Cortex of kidney (tissue), 1 donor: ENCODE data around the gene TRIM9.

Source experiments
- DNase-seq: peaks from one replicate; lab custom pipeline; 2025; lab: John Stamatoyannopoulos, UW

Gene TRIM9

DNA sequence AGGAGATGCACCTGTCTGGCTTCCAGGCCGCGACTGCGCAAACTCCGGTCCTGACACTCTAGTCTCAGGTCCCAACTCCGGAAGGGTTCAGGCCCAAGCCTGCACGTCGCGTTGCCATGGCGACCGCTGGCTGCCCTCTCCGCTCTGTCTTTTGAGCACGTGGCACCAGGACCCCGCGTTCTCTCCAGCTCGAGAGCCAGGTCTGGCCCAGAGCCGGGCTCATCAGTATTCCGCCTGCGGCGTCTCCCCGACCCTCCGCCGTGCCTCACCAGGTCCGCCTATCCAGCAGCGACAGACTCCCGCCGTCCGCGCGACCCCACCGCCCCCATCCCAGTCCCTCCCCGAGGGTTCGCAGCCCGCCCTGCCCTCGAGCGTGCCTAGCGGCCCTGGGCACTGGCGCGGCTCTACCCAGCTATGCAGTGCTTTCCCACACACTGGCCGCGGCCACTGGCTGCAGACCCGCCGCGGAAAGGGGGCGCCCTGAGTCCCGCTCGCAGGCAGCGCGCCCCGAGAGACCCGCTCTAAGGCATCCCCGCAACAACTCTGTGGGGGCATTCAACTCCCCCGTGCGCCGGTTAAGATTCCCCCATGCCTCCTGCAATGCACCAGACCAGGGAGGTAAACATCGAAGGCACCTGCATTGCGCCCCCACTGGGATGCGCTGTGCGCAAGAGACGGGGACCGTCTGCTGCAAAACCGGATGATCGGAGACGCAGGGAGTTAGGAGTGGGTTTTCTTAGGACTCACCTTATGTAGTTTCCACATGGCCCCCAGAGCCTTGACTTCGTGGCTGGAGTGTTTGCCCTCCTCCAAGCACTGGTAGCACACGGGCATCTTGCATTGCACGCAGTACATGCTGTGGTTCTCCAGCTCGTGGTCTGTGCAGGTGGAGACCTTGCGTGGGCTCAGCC lies 1.3 kb downstream of the TRIM9 start:
- DNase-seq, result no peak

DNA sequence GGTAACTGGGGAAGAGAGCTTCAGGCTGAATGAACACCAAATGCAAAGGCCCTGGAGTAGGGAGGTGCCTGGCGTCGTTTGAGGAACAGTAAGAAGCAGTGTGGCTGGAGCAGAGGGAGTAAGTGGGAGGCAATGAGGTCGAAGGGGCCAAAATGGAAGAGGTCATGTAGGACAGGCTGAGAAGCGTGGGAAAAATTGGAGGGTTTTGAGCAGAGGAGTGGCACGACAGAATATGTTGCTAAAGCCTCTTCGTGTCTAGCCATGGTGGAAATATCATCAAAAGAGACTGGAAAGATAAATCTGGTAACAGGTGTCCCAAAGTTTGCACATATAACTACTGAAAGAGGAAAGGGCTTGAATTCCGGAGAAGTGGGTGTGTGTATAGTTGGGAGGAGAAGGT lies 1.9 kb downstream of the TRIM9 start:
- no peak for DNase-seq

DNA sequence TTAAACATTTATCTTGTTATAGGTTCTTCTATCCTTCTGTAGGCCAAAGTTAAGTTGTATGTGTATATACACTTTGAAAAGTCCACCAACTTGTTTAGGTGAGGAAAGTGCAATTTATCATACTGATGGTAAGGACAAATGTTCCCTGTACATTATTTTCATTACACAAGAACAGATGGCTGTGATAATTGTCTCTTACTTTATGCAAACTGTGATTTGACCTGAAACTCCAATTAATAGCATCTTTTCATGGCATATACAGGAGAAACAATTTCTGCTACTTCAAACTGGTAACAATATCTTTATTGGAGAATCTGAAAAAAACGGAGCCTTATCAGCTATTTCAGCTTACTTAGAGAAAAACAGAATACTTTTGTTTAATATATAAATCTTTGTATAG lies 5.6 kb downstream of the TRIM9 start:
- no peak for DNase-seq

DNA sequence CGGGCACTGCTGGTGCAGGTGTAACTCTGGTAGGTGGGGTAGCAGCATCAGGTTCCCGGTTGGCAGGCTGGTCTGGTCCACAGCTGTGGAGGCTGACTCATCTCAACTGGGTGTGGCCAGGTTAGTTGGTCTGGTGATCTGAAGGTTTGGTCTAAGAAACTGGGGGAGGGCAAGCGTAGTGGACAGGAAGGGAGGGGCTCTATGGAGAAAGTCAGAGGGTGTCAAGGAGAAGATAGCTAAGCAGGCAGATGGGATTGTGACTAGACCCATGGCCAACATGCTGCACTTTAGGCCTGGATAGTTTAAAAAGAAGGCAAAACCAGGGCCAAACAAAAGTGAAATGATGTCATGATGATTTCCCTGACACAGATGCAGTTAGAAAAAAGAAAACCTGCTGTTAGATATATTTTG lies 7.9 kb downstream of the TRIM9 start:
- DNase-seq, result no peak

DNA sequence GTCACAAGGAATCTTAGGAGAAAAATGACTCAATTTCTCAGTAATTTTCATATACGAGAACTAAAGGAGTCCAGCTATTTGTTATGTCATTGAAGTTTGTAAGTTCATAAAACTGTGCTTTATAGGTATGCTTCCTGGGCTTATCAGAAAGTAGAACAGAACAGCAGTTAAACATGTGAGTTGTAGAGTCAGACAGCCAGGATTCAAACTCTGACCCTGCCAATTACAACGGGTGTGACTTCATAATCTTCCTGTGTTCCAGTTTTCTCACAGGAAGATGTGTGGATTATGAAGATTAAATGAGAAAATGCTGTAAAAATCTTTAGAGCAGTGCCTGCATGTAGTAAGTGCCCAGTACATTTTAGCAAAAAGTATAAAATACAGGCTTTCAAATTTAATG lies 8.9 kb downstream of the TRIM9 start:
- DNase-seq, result no peak

DNA sequence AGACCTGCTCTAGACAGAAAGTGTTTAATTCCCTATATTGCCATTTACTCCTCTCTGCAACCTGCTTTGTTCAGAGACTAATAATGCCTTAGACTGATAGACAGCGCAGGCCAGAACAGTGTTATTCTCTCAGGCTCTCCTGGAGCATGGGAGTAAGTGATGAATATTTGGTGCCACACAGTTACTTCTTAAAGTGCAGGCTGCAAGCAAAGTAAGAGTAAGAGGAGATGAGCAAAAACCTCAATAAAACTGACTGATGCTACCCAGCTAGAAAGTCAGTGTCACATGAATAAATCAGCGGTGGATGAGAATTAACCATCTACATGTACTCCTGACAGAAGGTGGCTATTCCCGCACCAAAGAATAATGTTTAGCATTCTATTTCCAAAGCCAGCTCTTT lies 9.9 kb downstream of the TRIM9 start:
- DNase-seq, result no peak

DNA sequence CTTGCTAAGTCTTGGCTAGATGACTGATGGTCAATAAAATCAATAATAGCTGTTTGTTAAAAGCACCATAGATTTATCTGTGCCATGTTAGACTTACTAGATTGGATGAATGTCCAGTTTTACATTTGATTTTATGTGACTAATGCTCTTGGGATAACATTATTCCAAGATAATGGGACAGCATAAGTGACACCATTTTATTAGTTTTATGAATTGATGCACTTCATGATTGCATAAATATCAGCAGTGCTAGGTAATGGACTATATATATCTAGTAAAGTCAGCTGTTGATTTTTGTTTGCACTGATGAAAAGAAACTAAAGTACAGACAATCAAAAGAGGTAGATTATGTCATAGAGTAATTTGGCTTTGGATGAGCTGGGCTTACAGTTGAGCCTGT lies 10.4 kb downstream of the TRIM9 start:
- DNase-seq, result no peak

DNA sequence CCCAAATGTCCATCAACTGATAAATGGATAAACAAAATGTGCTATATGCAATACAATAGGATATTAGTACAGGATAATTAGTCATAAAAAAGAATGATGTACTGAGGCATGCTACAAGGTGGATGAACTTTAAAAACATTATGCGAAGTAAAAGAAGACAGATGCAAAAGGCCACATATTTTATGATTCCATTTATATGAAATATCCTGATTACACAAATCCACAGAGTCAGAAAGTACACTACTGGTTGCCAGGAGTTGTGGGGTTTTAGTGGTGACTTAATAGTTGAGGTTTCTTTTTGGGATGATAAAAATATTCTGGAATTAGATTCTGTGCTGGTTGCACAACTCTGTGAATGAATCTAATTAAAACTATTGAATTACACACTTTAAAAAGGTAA lies 12.6 kb downstream of the TRIM9 start:
- DNase-seq, result no peak

DNA sequence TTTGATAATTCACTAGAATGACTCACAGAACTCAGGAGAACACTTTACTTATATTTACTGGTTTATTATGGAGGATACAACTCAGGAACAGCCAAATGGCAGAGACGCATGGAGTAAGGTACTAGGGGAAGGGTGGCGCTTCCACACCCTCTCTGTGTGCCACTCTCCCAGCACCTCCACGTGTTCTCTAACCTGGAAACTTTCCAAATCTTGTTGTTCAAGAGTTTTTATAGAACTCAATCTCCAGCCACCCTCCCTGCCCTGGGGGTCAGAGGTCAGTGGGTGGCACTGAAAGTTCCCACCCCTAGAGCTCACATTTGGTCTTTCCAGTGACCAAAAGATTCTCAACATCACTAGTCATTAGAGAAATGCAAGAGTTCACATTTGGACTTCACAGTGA lies 13.2 kb downstream of the TRIM9 start:
- no peak for DNase-seq

DNA sequence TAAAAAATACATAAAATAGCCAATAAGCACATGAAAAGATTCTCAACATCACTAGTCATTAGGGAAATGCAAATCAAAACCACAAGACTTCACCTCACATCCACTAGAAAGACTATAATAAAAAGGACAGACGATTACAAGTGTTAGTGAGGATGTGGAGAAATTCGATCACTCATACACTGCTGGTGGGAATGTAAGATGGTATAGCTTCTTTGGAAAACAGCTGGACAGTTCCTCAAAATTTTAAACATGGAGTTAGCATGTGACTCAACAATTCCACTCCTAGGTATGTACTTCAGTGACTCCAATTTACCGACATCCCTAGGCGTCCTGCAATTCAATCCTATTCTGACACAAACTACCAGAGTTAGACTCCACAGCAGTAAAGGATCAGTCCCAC lies 13.7 kb downstream of the TRIM9 start:
- no peak for DNase-seq

DNA sequence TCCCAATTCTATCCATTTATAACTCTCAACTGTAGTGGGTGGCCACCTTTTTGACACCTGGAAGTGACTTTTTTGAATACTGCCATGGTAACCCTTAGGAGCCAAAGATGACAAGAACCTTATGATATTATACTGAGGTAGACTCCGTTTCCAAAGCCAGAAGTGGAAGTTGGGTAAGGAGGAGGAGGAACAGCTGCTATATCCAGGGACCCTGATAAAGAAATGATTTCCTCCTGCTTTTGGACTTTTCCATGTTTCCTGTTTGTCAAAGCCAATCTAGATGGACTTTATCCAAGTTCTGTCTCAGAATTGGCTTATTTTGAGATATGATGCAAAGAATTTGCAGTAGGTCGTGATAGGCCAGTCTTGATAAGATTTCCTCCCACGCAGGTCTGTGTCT lies 14.3 kb downstream of the TRIM9 start:
- no peak for DNase-seq

DNA sequence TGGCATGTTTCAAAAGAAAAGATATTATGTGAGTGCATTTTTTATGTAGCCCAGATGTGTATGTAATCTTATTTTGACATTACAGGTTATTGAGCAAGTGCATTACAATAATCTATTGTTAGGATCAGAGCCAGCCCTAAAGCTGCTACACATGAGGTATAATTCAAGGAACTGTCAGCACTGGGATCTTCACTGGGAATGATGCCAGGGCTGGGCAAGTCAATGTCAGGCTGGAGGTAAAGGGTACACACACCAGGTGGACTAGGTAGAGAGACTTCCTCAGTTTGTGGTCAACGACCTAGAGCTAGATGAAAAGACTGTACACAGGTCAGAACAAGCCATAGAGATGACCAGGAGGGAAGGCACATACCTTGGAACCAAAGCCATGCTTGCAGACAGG lies 15.4 kb downstream of the TRIM9 start:
- DNase-seq, result no peak

DNA sequence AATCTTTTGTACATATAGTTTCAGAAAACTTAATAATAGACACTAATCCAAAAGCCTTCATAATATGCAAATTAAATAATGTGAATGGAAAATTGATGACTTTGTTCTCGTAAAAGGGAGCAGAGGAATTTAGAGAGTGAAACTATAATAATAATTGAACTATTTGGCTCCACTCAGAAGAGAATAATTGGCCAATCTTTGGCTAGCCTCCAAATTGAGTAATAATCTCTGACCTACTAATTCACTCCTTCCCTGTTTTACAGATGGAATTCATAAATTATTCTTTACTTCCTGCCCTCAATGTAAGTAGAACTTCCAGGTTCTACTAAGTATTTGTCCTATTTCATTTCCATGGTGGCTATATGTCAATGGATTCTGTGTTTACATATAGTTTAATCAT lies 15.8 kb downstream of the TRIM9 start:
- no peak for DNase-seq

DNA sequence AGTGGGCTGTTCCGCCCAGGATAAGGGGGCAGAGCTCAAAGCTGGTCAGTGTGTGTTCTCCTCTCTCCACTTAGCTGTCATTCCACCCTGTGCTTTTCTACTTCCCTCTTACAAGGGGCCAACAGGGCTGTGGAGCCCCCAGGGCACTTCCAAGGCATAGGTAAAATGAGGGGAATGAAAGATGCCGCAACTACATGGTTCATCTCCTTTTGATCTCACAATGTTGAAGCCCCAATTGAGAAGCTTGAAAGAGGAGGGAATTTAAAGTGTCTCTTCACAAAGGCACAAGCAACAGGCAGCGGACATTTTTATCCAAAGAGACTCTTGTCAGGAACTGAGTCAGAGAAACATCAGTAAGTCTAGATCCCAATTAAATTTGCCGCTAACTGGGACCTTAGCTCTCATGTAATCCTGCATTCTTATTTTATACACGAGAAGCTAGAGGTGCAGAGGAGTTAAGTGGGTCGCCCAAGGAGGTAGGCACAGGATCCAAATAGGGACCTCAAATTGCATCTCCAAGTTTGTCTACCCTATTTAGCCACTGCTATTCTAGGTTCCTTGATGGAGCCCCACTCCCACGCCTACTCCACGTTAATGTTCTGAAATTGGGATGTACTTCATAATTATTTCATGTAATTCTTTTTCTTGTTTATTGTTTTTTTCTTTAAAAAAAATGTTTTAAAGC lies 20.1 kb downstream of the TRIM9 start:
- no peak for DNase-seq

DNA sequence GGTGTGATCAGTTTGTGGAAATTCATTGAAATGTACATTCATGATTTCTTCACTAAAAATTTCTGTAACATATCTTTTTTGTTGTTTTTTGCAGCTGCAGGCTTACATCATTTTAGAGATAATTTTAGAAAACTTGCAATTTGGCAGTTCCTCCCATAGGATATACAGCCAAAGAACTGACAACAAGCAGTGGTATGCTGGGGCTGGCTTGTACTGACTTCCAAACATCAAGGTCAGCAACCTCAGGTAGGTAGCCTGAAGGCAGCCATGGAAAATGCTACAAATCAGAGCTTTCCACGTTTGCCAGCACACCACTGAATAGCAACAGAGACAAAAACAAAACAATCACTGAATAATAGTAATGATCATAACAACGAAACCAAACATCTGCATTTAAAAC lies 21.2 kb downstream of the TRIM9 start:
- no peak for DNase-seq

DNA sequence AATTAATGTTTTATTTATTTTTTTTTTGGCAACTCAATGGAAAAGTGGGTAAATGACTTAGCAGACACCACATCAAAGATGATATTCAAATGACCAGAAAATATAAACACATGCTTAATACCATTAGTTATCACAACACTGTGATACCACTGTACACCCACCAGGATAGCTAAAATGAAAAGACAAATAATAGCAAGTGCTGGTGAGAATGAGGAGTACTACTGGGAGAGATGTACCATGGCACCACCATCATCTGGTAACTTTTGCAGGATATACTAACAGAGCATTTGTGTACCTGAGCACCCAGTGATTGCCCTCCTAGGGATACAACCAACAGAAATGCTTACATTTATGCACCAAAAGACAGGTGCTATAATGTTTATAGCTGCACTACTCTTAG lies 21.9 kb downstream of the TRIM9 start:
- no peak for DNase-seq

DNA sequence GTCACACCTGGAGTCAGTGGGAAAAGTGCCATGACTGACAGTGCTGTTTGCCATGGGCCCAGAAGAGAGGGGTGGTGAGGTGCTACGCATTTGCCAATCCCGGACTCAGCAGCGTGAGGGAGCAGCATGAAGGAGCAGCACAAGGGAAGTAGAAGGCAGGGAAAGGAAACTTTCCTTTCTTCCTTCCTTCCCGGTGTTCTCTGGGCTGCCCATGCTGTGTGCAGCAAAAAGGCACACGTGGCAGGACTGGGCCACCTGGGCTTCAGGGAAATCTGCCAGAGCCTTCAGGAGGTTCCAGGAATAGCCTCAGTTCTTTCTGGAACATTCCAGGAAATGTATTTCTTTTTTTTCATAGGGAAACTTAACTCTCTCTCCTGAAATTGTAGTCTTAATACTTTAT lies 23.0 kb downstream of the TRIM9 start:
- DNase-seq, result no peak

DNA sequence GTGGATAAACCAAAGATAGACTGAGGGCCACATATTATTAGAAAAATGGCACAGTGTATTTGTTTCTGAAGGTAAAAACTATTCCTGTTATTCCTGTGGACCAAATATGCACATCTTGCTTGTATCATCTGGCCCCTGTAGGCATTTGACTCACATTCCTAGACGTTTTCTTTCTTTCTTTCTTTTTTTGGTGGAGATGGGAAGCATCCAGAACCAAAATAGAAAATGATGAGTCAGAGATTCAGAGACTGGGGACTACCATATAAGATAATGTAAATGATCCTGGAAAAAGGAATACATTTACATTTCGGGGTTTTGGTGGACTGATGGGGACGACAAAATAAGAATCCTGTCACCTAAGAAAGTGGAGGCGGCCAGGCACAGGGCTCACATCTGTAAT lies 24.2 kb downstream of the TRIM9 start:
- no peak for DNase-seq

DNA sequence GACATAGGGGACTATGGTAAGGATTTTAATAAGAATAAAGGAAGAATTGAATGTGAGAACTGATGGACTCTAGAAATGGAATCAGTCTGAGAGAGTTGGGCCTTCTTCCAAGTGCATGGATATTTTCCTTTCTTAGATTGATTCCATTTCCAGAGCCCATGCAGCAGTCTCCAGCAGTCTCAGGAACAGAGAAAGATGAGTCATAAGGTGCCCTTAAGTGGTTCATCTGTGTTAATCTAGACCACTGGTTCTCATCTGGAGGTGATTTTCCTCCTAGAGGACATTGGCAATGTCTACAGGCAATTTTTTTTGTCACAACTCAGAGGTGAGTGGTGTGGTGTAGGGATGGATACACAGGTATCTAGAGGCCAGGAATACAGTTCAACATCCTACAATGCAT lies 25.9 kb downstream of the TRIM9 start:
- no peak for DNase-seq

DNA sequence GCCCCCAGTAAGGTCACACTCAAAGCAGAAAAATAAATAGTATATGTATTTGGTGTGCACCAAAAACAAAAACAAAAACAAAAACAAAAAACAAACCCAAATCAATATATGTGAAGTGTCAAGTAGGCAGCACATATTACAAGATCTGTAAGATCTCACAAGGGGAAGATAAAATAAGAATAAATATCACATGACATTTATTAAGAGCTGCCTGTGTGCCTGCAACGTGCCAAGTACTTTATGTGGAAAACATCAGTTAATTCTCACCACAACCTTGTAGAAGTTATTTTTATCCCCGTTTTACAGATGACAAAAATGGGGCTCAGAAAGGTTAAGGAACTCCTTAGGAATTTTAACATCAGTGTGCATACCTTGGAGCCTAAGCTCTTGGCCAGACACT lies 26.6 kb downstream of the TRIM9 start:
- no peak for DNase-seq

DNA sequence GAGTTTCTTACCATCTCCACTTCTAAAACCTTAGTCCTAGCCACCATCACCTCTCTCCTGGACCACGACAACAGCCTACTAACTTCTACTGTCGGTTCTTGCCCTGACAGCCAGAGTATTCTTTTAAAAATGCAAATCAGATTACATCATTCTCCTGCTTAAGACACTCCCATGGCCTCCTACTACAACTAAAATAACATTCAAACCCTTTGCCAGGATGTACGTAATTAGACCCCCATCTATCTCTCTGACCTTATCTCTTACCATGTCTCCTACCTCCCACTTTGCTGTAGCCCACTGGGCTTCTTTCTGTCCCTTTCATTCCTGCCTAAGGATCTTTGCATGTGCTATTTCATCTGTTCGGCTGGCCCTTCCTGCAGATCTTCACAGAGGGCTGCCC lies 27.6 kb downstream of the TRIM9 start:
- DNase-seq, result no peak

DNA sequence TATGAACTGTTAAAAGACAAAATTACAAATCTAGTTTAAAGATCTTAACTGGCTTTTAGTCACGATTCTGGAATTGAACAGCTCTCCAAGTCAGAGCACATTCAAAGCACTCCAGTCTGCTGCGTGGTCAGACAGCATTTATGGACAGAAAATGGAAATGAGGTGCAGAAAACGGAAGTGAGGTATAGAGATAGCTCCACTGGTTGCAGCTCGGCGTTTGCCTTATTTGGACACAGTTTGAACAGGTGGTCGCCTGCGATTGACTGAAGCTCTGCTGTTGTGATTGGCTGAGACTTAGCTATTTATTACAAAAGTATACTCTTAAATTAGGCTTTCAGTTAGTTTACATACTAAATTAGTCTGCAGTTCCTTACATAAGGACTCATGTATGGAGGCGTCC lies 28.3 kb downstream of the TRIM9 start:
- DNase-seq, result no peak

DNA sequence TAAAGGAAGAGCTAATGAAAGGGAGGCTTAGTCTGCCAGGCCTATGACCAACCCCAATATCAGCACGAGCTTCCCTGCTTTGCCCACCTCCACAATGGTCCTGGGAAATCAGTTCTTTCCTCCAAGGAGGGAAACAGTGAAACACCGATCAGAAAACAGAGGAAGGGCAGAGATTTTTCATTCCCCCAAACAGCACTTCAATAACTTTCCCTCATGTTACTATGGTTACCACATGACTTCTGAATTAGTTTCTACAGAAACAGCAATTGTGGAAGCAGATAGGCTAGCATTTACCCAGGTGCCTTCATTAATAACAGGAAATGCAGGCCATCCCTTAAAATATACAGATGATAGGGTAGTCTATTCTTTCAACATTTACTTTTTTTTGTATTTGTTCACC lies 35.9 kb downstream of the TRIM9 start:
- no peak for DNase-seq

DNA sequence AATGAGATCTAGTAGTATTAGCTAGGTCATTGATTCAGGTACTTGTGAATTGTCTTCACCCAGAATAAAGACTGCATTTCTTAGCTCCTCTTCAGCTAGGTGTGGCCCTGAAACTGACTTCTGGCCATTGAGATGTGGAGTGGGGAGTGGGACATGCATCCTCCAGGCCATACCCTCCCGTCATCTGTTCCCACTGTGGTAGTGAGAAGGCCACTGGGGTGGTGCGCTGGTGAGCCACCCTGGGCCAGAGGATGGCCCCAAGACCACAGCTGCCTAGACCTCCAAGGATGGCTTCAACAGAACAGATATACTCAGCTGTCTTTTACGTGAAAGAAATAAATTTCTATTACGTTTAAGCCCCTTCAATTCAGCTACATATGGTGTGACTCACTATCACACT lies 36.5 kb downstream of the TRIM9 start:
- DNase-seq, result no peak
